Urothelium cell line (cell line): ENCODE measurements around the gene FXYD6.

Experiments
- DNase-seq: peaks from one replicate; pipeline ENCODE4 v3.0.0; 2011; ENCODE audit warnings: low spot score, mixed read lengths
- FAIRE-seq: peaks from 2 replicates; lab custom pipeline; 2011; peaks lifted over from hg19 to GRCh38; lab: Jason Lieb, UNC

Gene FXYD6

GRCh38 chr11:117796456-117796871 lies 80.0 kb downstream of the FXYD6 start:
- DNase-seq, result no peak
- FAIRE-seq, result no peak

DNA sequence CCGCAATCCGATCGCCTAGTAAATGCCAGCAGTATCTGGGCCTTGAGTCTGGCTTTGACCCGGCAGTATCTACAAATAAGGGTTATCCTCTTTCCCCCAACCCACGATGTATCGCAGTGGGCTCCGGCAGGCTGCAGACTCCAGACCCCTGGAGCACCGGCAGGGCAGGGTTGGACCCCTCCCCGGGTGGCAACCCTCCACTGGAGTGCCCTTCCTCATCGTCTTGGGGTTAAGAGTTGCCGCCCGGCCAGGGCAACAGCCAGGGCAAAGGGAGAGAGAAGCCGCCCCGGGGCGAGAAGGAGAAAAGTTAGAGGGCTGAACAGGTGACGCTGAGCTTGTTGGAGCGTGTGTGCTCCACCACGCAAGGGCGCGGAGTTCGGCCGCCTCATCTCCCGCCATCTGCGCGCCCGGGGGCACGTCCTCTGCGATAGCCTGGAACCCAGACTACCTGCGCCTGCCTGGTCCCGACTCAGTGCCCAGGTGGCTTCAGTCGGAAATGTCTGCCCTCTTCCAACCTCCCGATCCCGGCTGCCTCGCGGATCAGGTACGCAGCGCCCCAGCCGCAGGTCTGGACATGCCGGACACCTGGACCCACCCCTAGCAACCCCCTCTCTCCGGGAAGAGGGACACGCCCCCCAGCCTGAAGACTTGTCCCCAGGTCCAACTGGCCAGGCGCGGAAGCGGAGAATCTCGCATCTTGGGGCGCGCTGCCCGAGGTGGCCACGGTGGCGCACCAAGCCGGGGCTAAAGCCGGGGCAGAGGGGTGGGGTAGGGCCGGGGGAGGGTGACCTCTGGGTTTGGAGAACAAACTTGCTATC lies 80.6 kb downstream of the FXYD6 start:
- DNase-seq, result no peak
- no peak for FAIRE-seq

DNA sequence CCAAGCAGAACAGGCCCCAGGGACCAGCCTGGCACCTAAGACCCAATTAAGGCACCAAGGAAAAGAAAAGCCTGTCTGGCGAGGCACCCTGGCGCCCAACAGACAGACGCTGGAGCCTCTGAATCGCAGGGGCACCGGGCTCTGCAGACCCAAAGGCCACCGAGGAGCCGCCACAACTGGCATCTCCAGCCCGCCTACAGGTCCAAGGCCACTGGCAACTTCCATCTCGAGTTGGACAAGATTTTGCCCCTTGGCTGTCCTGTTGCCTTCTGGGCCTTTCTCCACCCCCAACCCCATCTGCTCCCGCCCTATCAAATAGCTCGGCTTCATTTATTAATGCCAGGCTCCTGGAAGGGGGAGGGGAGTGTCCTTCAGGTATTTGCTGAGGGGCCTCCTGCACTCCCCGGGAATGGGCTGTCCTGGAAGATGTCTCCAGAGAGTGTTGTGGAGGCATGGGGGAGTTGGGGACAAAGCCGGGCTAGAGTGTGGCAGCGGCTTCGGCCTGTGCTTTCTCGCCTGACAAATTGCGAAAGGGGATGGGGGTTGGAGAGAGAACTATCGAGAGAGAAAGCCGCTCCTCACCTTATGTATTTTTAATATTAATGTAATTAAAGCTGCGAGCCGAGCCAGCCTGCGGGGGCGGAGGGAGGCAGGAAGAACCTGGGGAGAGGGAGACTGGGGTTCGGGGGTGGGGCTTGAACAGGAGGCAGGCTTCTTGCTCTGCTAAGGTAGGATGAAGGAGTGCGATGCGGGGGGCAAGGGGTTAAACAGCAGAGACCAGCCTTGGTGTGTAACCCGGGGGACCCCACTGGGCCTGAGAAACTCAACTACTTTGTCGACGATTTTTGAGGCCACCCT lies 81.5 kb downstream of the FXYD6 start:
- DNase-seq, result no peak
- FAIRE-seq, result no peak

DNA sequence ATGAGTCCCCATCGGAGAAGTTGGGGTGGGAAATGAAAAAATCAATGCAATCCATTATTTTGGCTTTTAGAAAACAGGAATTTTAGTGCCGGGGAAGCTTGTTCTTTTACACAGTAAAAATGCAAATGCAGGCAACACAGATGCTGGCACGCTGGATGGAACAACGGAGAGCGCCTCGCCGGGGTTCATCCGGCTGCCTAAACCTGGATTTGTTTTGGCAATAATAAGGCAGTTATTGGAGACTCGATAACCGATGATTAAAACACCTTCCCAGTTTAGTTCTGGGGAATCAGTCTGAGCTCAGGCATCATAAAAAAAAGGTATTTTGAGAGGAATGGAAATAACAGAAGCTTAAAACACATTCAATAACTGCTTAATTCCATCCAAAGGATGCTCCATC lies 82.3 kb downstream of the FXYD6 start:
- no peak for FAIRE-seq
- DNase-seq, result no peak

- FAIRE-seq, result no peak
- no peak for DNase-seq
These were observed 82.9 kb downstream of the FXYD6 start for GRCh38 chr11:117793583-117793982.

DNA sequence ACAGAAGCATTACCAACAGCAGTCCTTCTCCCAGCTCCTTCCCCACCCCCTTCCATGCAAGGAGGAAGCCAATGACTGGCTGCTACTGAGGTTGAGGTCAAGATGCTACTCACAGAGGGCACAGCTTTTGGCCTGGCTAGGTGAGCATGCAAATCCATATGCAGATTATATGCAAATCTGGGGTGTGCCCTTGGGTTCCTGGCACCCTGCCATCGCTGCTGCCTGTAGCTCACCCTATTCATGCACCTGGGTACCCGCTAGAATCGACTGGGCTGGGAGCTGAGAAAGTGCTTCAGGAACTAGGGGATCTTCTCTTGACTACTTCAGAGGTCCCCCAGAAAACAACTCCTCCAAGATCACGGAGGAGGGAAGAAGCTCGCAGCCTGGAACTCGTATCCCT lies 83.5 kb downstream of the FXYD6 start:
- DNase-seq (no peak), FAIRE-seq (no peak)

GRCh38 chr11:117792241-117792640 lies 84.2 kb downstream of the FXYD6 start:
- no peak for DNase-seq
- FAIRE-seq, result no peak

GRCh38 chr11:117790279-117790678 lies 86.2 kb downstream of the FXYD6 start:
- no peak for FAIRE-seq
- DNase-seq, result no peak

- no peak for FAIRE-seq
These were observed 87.2 kb downstream of the FXYD6 start for GRCh38 chr11:117789241-117789640.

More at GRCh38 chr11:117789241-117789640, 87.2 kb downstream of the FXYD6 start:
- DNase-seq, result no peak
